Spleen (tissue), 7 donors: Measurements from ENCODE around the gene SGIP1.

Source experiments
- CTCF ChIP-seq, 11 experiments: fragments of 200-600 bp in 7 of 11; fragments of 450-650 bp in 4 of 11; sonication (generic) in 4 of 11; IDR thresholded peaks in 8 of 11; conservative IDR thresholded peaks in 3 of 11; 1 replicate in 7 of 11; 2 replicates in 4 of 11; pipeline versions ENCODE4 v1.4.0 to v1.8.0; 2016 to 2021; ENCODE audit warnings: antibody characterized with exemption in 11 of 11, inconsistent platforms in 4 of 11, mild to moderate bottlenecking in 1 of 11
- POLR2A ChIP-seq, 3 donors: fragments of 450-650 bp; IDR thresholded peaks; one replicate each; pipeline ENCODE4 v1.5.1; 2017; ENCODE audit warnings: antibody characterized with exemption in 3 of 3, mild to moderate bottlenecking in 1 of 3
- POLR2AphosphoS5 ChIP-seq, 3 donors: sonication (generic); formaldehyde crosslinking; IDR thresholded peaks; one replicate each; pipeline ENCODE4 v1.5.1; 2017; ENCODE audit warnings: antibody characterized with exemption in 3 of 3
- donor health status: DM: no; HTN: no; CAD: no; lungs with moderate emphysema.
- donor health status: DM: no; HTN: no; CAD: no.
- donor health status: DM: no; HTN: no; CAD: no.

GRCh38 chr1:66527686-66528085 is 6.3 kb upstream of the SGIP1 start:
- TF ChIP-seq CTCF (IDR thresholded peaks at IDR 0.05 in 8 of 11, conservative IDR thresholded peaks at IDR 0.05 in 3 of 11): no peak
- no peak for TF ChIP-seq POLR2A (IDR thresholded peaks at IDR 0.05)
- TF ChIP-seq POLR2AphosphoS5 (IDR thresholded peaks at IDR 0.05): no peak
